ENCODE measurements around the gene USH1C. TPM values are rescaled to one million over a fixed set of nuclear protein-coding genes. Genes with fewer than 3 reads are reported as not detected.

USH1C gene
- total RNA-seq, 1 donor from 2014 or later = not detected

DNA sequence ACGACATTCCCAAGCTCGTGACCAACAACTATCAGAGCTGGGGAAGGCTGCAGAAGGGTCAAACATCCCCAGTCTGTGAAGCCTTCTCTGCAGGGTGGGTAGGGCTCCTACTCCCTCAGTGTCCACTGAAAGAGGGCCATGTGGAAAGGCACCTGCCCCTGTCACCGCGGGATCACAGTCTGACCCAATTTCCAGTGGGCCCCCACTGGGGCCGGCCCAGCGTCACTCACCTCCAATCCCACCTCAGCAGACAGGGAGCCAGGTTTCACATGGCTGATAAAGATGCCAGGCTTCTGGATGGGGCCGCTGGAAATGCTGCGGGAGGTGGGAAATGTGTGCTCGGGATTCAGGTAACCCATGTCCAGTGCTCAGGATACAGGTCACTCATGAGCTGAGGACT lies 20.0 kb downstream of the USH1C start:
- Histone ChIP-seq H3K27ac (no peak overlapping the region), H3K4me3 (no peak overlapping the region), H3K27me3 (no peaks in the 10 kb centered on the region), H3K9me3 (no peaks in the 10 kb centered on the region), H3K36me3 (no peaks in the 10 kb centered on the region), H3K4me1 (no peaks in the 10 kb centered on the region)
- TF ChIP-seq, protein P1, sequence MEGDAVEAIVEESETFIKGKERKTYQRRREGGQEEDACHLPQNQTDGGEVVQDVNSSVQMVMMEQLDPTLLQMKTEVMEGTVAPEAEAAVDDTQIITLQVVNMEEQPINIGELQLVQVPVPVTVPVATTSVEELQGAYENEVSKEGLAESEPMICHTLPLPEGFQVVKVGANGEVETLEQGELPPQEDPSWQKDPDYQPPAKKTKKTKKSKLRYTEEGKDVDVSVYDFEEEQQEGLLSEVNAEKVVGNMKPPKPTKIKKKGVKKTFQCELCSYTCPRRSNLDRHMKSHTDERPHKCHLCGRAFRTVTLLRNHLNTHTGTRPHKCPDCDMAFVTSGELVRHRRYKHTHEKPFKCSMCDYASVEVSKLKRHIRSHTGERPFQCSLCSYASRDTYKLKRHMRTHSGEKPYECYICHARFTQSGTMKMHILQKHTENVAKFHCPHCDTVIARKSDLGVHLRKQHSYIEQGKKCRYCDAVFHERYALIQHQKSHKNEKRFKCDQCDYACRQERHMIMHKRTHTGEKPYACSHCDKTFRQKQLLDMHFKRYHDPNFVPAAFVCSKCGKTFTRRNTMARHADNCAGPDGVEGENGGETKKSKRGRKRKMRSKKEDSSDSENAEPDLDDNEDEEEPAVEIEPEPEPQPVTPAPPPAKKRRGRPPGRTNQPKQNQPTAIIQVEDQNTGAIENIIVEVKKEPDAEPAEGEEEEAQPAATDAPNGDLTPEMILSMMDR (IDR thresholded peaks at IDR 0.05) = no peak
- intact Hi-C loops (cut with DNase I) = no loop called here
- DNase-seq (ENCODE audit: low spot score in 2 of 2) = no peak

DNA sequence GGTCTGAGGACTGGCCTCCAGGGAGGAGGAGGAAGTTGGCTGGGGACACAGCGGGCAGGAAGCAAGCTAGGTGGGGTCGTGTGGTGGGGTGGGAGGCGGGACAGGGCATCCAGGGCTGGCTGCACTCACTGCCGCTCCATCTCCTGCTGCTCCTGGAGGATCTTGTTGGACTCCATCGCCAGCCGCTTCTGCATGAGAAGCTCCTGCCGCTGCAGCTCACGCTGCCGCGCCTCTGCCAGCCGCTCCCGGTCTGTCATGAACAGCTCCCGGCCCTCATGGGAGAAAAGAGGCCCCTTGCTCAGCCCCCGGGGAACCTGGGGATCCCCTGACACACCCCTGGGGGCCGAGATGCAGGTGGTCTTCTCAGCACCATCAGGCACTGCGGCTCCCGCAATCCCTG lies 21.6 kb downstream of the USH1C start:
- Histone ChIP-seq H3K36me3 (no peaks in the 10 kb centered on the region), H3K4me3 (no peak overlapping the region), H3K4me1 (no peaks in the 10 kb centered on the region), H3K27me3 (no peaks in the 10 kb centered on the region), H3K9me3 (no peaks in the 10 kb centered on the region), H3K27ac (no peak overlapping the region)
- DNase-seq (ENCODE audit: low spot score in 2 of 2) = no peak
- TF ChIP-seq, protein P1 (IDR thresholded peaks at IDR 0.05) = no peak
- intact Hi-C loops (cut with DNase I) = no loop called here

- H3K9me3 ChIP-seq = no peaks in the 10 kb centered on the region
- H3K4me3 ChIP-seq = no peak overlapping the region
- no peaks in the 10 kb centered on the region for H3K4me1 ChIP-seq
- DNase-seq (ENCODE audit: low spot score in 2 of 2) = no peak
- H3K36me3 ChIP-seq = no peaks in the 10 kb centered on the region
- H3K27ac ChIP-seq = no peak overlapping the region
- TF ChIP-seq, protein P1 (IDR thresholded peaks at IDR 0.05) = no peak
- H3K27me3 ChIP-seq = no peaks in the 10 kb centered on the region
- intact Hi-C loops (cut with DNase I) = no loop called here
Measured at GRCh38 chr11:17521106-17521900, 22.9 kb downstream of the USH1C start.

DNA sequence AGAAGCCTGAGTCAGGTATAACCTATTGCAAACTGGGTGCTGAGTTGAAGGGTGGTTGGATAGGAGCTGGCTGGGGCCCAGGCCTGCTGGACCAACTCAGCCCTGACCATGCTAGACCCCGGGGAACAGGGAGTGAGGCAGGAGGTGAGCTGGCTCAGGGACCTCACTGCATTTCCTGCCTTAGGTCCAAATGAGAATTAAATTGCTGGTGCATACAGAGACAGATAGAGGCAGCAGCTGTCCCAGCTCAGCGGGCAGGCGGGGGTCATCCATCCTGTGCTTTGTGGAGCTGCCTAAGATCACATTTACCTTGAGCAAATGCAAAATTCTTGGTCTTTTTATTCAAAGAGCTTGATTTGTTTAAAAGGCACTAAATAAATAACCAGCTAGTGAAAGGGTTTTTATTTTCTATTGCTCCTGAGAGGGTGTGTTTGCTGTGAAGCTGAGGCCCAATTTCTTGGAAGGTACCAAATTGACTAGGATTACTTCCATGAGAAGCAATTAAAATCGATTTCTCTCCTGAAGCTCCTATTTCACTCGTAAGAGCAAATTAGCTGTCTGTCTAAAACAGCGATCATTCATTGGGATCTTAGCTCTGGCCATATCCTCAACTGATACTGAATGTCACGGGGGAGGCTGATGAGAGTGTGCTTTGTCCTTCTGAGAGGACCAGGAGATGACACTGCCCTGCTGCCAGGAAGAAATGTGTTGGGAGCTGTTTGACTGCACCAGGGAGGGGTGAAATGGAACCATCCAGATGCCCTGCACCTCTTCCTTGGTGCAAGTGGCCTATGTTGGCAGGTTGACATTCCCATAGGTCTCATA lies 24.9 kb downstream of the USH1C start:
- Histone ChIP-seq H3K4me3 (no peak overlapping the region), H3K4me1 (no peaks in the 10 kb centered on the region), H3K9me3 (no peaks in the 10 kb centered on the region), H3K36me3 (no peaks in the 10 kb centered on the region), H3K27me3 (no peaks in the 10 kb centered on the region), H3K27ac (no peak overlapping the region)
- intact Hi-C loops (cut with DNase I) = no loop called here
- no peak for DNase-seq (ENCODE audit: low spot score in 2 of 2)
- TF ChIP-seq, protein P1 (IDR thresholded peaks at IDR 0.05) = no peak

DNA sequence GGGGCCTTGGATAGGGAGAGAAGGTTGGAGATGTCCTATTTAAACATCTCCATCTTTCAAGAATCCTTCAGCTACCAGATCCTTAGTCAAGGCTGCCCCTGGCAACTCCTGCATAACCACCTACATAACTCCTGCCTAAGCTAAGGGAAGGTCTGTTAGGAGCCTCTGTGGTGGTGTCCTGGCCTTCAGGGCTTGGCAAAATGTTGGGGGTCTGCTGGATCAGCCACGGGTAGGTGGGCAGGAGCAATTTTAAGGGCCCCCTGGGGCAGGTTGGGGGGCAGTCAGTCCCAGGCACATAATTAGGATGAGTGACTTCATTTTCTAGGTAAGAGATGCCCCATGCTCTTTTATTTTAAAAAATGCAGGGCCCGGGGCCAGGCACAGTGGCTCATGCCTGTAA lies 25.9 kb downstream of the USH1C start:
- Histone ChIP-seq H3K36me3 (no peaks in the 10 kb centered on the region), H3K4me1 (no peaks in the 10 kb centered on the region), H3K27ac (no peak overlapping the region), H3K4me3 (no peak overlapping the region), H3K27me3 (no peaks in the 10 kb centered on the region), H3K9me3 (no peaks in the 10 kb centered on the region)
- DNase-seq (ENCODE audit: low spot score in 2 of 2) = no peak
- intact Hi-C loops (cut with DNase I) = no loop called here
- TF ChIP-seq, protein P1 (IDR thresholded peaks at IDR 0.05) = no peak
